NCI-H2196 (cell line): ENCODE results near the gene HEBP2.

Experiments used
- DNase-seq: peaks from one replicate; lab custom pipeline; 2025; ENCODE audit not compliant: unreplicated experiment; lab: John Stamatoyannopoulos, UW

HEBP2 gene

GRCh38 chr6:138397128-138398122 is 6.6 kb upstream of the HEBP2 start:
- DNase-seq: no peak

GRCh38 chr6:138400326-138400725 is 3.7 kb upstream of the HEBP2 start:
- DNase-seq: no peak

GRCh38 chr6:138401960-138402837 is 1.8 kb upstream of the HEBP2 start:
- no peak for DNase-seq

- DNase-seq: no peak
Observed at GRCh38 chr6:138402838-138403187, 1.2 kb upstream of the HEBP2 start.

- DNase-seq: no peak
Observed at GRCh38 chr6:138403324-138403800, 661 bp upstream of the HEBP2 start.

- DNase-seq: no peak
Observed at GRCh38 chr6:138404666-138405337, 779 bp downstream of the HEBP2 start.

GRCh38 chr6:138405816-138406413 is 1.9 kb downstream of the HEBP2 start:
- no peak for DNase-seq

GRCh38 chr6:138406443-138406842 is 2.4 kb downstream of the HEBP2 start:
- no peak for DNase-seq

- DNase-seq: no peak
Observed at GRCh38 chr6:138410048-138410735, 6.2 kb downstream of the HEBP2 start.

- DNase-seq: no peak
Observed at GRCh38 chr6:138410972-138411880, 7.2 kb downstream of the HEBP2 start.

- no peak for DNase-seq
Observed at GRCh38 chr6:138415125-138415524, 11.1 kb downstream of the HEBP2 start.

- DNase-seq: no peak
Observed at GRCh38 chr6:138416206-138416605, 12.2 kb downstream of the HEBP2 start.

GRCh38 chr6:138417493-138418117 is 13.6 kb downstream of the HEBP2 start:
- no peak for DNase-seq

GRCh38 chr6:138418118-138418742 is 14.2 kb downstream of the HEBP2 start:
- DNase-seq: no peak

GRCh38 chr6:138419766-138420165 is 15.7 kb downstream of the HEBP2 start:
- DNase-seq: no peak

- DNase-seq: no peak
Observed at GRCh38 chr6:138420356-138420755, 16.3 kb downstream of the HEBP2 start.

- DNase-seq: no peak
Observed at GRCh38 chr6:138421089-138421488, 17.1 kb downstream of the HEBP2 start.

- no peak for DNase-seq
Observed at GRCh38 chr6:138421608-138422007, 17.6 kb downstream of the HEBP2 start.
